Fibroblast of skin of right biceps (primary cell): ENCODE measurements around the gene MBP.
"Not testable (repeated sequence)": the region's sequence is repeated elsewhere in the genome, so short reads cannot be mapped to it uniquely, and the experiment has no call there.

Experiments used
- DNase-seq: peaks from one replicate; pipeline ENCODE4 v3.0.0-alpha.2; 2013

Gene MBP

DNA sequence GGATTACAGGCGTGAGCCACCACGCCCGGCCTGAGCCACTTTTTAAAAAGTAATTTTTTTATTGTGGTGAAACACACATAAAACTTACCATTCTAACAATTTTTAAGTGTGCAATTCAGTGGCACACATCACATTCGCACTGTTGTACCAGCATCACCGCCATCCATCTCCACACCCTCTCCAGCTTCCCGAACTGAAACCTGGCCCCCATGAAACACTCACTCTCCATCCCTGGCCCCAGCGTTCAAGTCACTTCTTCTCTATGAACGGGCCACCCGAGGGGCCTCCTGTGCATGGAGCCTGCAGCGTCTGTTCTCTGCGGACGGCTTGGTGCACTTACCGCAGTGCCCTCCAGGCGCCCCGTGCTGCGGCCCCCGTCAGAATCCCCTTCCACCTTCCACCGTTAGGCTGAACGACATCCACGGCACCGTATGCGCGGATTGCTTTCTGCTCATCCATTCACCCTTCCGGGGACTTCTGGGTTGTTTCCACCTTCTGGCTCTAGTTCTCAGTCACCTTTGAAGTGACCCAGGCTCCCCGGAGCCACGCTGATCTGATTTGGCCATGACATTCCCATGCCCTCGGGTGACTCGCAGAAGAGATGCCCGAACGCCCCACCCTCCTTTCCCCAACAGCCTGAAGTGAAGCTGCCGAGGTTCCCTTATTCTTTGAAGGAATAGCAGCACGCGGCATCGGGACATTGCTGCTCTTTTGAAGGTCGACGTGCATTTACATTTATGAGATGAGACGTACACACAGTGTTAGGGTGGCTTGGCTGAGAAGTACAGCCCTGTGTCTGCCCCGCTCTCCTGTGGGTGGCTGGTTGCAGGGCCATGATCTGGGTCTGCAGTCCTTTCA is 134.4 kb downstream of the MBP start:
- no peak for DNase-seq

DNA sequence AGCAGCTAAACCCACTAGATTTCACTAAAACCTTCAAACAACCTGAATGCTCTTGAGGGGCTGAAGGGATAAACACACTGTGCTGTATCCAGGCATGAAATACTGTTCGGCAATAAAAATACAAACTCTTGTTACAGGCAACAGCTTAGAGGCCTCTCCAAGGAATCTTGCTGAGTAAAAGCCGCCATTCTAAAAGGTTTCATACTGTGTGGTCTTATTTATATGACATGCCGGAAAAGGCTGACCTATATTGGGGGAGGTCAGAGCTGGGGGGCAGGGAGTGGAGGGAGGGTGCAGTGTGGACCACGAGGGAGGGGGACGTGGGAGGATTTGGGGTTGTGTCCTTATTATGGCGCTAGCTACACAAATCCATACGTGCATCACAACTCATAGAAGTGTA is 136.2 kb downstream of the MBP start:
- no peak for DNase-seq

DNA sequence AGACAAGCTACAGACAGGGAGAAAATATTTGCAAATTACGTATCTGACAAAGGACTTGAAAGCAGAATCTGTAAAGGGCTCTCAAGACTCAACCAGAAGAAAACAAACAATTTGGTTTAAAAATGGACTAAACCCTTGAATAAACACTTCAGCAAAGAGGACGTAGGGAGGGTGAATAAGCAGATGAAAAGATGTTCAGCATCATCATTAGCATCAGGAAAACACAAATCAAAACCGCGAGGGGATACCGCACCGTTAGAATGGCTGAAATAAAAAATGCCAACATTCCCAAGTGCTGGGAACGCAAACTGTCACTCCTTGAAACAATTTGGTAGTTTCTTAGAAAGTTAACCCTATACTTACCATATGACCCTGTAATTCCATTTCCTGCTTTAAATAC is 136.7 kb downstream of the MBP start:
- DNase-seq, result no peak

DNA sequence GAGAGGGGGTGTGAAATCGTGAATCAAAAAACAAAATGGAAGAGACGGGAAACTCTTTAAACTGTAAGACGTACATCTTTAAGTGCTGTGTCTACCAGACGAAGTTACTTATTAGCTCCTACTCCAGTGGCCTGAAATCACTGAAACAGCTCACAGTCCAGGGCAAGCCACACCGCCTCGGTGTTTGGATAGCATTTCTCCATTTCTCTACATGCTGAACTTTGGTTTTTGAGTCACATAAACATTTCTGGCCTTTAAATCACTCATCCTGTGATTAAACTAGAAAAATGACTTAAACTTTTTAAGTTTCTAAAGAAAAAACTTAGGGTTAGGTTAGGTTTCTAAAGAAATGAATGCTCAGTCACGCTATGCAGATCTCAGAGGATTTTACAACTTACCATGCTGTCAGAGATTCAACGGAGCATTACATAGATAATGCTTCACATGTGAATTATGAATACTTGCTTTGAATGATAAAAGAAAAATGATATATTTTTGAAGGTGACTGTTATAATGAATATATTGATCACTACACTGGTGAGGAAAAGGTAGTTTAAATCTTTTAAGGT is 138.4 kb downstream of the MBP start:
- no peak for DNase-seq

DNA sequence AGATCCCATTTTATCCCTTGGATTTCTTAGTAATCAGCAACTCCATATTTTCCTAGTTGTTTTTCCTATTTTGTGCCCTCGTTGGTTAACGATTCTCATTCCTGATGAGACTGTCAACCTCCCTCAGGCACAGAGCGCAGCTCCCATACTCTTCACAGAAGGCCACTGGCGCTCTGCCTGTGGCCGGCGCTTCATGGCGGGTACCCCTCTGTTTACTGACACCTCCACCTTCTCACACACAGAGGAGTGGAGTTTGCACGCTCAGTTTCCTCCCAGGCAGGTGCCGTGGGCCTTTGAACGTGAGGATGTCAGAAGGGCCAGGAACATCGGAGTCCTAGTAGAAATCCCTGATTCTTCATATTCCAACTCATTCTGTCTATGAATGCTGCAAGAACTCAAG is 139.0 kb downstream of the MBP start:
- DNase-seq, result no peak

DNA sequence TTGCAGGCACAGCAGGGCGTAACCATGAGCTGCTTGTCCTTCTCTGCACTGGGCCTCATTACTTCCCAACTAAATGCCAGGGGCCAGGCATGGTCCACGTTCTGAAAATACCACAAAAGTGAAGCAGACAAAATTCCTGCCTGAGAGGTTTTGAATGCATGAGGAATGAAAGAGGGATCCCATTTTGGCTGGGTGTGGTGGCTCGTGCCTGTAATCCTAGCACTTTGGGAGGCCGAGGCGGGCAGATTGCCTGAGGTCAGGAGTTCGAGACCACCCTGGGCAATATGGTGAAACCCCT is 139.5 kb downstream of the MBP start:
- no peak for DNase-seq

DNA sequence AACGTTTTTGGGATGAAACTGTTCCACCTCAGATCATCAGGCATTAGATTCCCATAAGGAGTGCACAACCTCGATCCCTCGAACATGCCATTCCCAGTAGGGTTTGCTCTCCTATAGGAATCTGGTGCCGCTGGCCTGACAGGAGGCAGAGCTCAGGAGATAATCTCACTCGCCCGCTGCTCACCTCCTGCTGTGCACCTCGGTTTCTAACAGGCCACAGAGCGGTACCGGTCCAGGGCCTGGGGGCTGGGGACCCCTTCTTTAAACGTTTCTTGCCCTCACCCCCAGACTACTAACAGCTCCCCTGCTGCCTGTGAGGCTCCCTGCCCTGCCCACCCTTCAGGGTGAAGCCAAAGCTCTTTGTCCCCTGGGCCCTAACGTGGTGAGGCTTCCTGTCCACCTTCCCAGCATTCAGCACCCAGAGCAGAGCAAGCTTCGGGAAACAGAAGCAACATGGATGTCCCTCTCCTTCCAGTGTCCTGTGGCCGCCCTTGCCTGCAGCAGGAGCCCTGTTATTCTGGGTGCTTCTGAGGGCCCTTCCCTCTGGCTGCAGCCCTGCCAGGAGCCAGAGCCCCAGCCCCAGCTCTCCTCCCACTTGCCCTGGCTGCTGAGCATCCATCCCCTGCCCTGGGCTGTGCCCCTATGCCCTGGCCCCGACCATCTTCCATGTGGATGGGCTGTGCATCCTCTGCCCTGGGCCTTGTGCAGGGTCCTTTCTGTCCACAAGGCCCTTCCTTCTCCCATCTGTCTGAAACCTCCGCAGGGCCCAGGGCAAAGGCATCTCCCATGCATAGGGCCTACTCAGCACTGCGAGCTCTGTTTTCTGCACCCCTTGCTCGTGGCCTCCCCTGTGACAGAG is 140.1 kb downstream of the MBP start:
- no peak for DNase-seq

DNA sequence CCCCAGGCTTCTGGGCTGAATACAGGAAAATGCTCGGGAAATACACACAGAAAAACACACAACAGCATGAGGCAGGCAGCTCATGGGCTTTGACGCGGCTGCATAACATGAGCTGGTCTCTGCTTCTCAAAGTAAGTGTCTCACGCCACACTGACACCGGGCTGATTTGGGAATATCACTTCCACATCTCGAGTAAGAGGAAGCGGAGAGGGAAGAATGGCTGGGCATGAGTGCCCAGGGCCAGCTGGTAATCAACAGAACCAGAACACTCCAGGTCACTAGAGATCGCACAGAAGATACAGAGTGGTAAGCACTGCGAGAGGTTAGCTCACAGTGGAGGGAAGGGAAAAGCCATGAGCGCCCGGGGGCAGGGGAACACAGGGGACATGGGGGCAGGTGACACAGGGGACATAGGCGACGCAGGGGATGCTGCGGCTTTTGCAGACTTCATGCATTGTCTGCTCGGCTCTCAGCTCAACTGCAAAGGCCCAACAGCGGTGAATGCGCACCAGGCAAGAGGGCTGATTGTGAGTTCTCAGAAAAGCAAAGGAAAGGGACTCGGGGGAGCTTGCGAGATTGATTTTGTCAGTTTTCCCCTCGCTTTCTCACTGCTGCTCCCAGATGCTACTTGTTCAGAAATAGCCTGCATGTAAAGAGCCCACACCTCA is 141.4 kb downstream of the MBP start:
- DNase-seq, result no peak

DNA sequence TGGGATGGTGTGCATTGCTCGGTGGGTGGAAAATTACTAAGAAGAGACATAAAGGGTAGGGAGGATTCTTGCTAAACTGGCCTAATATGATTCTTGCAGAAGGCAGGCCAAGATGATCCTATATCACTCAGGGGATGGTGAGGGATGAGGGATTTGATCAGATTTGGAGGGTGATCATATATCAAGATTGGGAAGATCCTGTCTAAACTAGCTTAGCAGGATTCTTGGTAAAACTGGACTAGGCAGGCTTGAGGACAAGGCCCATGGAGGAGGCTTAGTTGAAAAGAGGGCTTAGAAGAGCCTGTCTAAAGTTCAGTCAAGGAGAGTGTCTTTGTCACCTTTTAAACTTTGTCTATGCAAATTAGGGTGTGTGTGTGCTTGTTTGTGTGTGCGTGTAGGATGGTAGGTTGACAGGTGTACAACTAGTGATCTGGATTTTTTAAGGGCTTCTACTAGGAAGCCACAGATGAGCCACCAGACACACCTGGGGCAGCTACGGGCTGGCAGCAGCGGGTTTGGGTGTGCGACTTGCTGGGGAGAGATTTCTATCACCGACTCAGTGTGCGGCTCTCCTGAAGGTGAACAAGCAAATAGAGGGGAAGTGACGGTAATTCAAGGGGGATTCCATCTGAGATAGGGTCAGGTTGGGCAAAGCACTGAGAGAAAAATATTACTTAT is 142.1 kb downstream of the MBP start:
- DNase-seq, result not testable (repeated sequence)

DNA sequence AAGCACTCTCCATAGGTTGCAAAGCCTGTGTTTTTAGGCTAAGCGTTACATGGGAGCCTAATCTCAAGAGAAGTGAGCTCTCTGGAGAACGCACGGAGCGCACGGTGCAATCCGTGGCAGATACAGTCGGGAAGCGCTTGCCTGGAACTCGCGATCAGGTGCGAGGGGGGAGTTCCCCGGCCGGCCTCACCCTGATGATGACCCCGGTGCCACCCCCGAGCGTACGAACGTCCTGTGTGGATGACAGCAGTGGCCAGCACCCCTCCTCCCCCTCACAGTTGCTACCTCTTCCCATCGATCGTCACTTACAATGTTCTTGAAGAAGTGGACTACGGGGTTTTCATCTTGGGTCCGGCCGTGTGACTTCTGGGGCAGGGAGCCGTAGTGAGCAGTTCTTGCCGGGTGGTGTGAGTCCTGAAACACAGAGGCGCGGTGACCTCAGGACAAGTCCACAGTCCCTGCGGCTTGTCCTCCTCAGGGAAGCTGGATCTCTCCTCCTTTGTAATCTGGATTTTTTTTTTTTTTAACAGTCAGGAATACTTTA is 142.9 kb downstream of the MBP start:
- no peak for DNase-seq

DNA sequence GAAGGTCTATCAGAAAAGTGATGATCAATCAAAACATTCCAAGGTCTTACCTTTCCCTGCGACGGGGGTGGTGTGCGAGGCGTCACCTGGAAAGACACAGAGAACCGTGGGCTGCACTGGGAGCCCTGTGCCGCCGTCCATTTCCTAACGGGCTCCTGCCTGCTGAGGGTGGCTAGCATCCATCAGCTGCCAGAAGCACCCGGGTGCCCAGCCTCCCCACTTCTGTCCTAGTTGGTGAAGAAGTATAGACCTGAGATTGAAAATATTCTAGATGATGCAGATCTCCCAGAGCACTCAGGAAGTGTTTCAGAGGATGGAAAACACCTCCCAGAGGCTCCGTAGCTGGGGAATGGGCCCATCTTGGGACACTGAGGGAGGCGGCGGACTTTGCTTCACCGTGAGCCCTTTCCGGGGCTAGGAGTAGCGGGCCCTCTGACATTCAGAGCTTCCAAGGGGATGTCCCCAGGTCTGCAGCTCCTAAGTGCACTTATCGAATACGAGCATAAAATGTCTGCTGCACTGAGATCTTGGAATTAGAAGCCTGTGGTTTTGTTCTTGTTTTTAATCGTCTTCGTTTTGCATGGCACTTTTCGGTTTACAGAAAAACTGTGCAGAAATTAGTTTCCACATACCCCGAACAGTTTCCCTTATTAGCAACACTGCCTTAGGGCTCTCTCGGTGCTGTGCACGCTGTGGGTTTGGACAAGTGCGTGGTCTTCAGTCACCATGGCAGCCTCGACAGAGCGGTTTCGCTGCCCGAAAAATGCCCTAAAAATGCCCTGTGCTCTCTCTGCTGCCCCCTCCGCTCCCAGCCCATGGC is 143.5 kb downstream of the MBP start:
- DNase-seq, result no peak

DNA sequence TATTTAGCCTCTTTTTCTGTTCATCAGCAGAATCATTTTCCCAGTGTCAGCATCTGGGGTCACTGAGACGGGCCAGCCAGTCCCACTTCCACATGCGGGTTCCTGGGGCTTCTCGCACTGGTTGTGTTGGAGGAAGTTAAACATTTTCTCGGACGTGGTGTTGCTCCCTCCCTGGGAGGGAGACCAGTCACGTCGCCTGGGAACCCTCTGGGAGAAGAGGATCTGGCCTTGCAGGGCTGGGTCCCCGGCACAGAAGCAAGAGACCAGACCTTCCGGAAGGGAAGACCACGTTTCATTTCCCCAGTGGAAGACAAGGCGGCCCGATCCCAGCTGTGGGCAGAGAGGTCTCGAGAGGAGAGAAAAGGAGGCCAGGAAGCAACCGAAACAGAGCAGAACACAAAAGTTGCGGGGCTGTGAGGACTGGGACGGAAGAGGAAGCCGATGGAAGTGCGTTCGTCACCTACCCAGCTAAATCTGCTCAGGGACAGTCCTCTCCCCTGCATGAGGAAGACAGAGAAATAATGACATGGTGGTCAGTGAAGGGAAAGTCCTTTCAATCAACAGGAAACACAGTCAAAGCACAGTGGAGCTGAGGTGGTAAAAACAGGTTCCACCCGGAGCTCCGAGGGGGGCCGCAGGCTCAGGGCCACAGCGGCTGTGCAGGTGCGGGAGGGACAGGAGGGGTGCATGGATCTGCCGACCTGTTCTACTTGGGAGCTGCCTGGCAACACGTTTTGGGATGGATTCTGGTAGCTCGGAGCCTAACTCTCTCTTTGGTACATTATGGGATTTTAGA is 144.4 kb downstream of the MBP start:
- DNase-seq, result no peak

DNA sequence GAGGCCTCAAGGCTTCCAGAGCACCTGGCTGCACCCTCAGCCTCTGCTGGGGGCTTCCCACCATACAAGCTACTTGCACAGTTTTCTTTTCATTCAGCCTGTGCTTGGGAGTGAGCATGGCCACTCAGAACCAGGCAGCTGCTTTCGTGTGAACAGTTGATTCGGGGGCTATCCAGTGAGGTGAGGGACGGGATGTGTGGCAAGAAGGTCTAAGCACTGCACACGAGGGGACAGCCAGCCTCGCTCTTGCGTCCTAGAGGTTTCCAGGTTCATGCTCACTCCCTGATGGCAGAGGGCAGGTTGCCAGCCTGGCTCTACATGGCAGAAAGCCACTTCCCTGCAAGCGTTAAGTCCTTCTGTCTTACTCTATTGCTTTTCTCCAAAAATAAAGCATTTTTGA is 146.2 kb downstream of the MBP start:
- DNase-seq, result no peak

DNA sequence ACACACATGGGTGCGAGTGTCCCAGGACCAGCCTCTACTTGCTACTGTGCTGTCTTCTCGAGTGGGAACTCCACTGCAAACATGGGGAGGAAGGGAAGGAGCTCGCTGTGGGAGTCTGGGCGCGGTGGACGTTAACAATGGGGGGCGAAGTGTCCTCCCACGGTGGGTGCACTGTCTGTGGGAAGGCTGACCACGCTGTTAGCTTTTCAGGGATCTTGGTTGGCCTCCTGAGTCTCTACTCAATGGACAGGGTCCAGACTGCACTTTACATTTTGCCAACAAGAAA is 146.7 kb downstream of the MBP start:
- DNase-seq, result no peak

DNA sequence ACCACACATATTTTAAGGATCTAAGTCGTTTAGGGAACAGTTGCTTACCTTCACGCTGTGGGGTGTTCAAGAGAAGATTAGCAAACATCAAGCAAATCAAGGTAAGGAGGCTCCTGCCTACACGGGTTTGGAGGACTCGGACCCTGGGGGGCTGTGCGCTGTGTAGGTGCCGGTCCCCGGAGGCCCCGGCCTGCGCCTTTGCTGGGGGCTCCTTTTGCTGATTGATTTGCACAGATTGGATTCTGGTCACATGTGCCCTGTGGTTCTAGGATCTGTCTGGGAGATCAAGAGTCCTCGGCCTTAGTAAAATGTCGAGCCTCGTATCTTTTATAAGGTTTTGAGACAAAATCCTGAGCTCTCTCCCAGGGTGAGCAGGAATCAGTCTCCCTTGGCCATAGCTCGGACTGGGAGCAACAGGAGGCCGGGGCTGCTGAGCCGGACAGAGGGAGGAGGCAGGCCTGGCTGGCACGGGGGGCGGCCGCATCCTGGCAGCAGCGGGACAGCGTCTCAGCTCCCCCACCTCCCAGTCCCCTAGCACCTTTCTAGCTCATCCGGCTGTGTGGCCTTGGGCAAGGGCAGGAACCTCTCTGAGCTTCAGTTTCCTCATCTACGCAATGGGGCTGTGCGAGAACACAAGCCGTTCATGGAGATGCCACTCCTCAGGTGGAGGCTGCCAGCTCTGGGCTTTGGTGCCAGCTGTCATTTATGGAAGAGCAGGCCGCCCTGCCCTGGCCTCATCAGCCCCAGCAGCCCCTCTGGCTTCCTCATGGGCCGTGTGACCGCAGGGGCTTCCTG is 147.2 kb downstream of the MBP start:
- DNase-seq, result no peak

DNA sequence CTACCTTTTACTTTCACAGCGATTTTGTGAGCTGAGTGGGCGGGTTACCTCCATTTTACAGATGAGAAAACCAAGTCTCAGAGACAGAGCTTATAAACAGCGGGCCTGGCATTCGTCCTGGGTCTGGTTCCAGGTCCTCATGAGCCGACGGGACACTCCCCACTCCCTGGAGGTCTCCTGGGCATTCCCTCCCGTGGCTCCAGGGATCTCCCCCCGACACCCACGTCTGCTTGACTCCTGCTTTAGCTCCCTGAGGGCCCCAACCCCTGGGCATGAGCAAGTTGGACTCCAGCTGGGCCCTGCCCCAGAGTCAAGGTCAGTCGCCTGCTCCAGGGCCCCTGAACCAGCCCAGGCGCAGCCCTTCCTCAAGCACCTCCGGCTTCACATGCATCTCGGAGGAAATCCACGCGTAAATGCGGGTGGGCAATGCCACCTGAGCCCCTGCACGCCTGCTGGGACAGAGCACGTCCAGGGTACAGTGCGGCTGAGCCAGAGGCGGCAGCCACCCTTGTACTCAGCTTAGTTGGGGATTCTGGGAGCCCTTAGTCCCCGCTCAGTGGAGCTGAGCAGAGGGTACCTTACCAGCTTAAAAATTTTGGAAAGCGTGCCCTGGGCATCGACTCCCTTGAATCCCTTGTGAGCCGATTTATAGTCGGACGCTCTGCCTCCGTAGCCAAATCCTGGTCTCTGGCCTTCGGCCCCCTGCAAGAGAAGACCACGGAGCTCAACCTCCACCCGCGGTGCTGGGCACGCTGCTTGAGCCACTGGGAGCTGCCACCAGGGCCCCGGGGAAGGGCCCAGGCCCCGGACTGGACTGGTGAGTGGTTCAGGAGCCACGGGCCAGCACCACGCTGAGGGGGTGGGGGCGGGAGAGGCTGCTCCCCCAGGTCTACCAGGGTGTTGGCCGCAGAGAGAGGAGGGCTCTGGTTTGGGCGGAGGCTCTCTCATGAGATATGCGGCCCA is 148.1 kb downstream of the MBP start:
- DNase-seq, result no peak

DNA sequence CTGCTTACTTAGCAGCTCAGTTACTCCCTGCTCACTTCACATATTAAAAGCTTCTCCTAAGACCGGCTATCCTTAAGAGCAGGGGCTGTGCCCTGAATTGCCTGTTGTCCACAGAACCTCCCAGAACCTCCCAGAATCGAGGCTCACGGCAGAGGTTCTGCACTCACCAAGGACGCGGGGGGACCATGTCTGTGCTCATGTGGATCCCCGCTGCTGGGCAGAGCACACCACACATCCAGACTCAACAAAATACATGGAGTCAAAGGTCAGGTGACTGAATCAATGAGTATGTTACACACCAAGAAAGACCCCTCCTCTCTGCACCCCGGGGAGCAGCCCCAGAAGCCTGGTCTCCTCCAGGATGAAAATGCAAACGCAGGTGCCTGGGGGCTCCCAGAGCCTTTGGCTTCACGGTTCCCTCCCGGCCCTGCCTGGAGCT is 149.0 kb downstream of the MBP start:
- no peak for DNase-seq

DNA sequence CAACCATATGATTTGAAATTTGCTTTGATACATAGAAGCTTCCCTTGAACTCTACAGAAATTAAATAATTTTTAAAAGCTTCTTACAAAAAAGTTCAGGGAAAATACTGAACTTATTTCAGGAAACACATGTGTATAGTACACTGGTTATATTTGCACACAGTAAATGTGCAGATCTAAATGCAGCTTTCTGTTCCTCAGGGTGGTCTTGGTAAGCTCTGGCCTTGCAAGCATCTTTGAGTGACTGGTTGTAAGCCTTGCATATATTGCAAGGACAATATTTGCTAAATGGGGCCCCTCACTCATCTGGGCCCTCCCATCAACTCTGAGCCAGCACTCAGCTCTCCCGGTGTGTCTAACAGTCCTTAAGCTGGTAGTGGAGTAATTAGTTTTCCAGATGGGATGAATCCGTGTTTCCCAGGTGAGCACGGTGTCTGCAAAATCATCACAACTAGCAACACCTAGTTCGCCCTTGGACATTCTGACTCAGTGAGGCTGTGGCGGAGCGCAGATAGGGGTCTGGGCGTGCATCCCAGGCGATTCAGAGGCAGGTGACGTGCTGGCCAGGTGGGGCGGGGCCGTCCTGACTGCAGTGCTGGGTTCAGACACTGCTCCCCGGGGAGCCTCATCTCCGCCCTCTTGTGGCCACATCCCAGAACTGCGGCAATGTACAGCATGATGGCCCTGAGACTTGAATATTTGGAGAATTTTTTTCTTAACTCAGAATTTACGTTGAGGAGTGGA is 149.6 kb downstream of the MBP start:
- DNase-seq, result peak; percentile 68
